Keratinocyte (primary cell): ENCODE results near the gene LHX3.

Experiments
- EZH2 ChIP-seq: IDR thresholded peaks from one replicate; pipeline ENCODE4 v1.6.1; 2012; ENCODE audit warnings: inconsistent platforms, mild to moderate bottlenecking, low read length, moderate library complexity
- TF ChIP-seq, protein P1 (sequence below), 3 experiments: IDR thresholded peaks in 1 of 3; conservative IDR thresholded peaks in 1 of 3; optimal IDR thresholded peaks in 1 of 3; 2 replicates in 2 of 3; 3 replicates in 1 of 3; pipeline versions ENCODE3 to v1.5.1; 2011; ENCODE audit warnings: low read length in 3 of 3, mild to moderate bottlenecking in 3 of 3, moderate library complexity in 2 of 3, control low read depth in 1 of 3, inconsistent platforms in 1 of 3; ENCODE audit not compliant: insufficient read depth in 2 of 3; ENCODE audit errors: extremely low read depth in 1 of 3

DNA sequence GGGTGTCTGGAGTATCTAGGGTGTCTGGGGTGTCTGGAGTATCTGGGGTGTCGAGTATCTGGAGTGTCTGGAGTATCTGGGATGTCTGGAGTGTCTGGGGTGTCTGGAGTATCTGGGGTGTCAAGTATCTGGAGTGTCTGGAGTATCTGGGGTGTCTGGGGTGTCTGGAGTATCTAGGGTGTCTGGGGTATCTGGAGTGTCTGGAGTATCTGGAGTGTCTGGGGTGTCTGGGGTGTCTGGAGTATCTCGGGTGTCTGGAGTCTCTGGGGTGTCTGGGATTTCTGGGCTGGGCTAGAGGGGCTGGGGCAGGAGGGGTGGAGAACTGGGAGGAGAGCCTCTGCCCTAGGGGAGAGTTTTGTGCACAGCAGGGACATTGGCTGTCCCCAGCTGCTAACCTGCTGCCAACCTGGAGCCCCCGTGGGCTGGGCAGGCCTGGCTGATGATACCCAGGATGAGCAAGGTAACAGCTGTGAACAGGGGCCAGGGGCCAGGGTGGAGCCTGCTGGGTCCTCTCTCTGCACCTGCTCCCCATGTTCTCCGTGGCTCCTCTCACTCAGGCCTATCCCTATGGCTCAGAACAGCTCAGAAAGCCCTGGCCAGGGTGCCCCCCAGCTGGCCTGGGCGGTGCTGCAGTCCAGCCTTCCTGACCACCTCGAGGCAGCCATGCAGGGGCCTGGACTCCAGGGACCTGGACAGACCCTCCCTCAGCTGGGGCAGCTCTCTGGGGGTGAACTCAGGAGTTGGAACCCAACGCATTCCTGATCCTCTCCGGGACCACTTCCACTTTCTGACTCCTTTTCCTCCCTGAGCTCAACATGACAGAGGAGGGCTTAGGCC, 29.9 kb downstream of the LHX3 start:
- TF ChIP-seq, protein P1, sequence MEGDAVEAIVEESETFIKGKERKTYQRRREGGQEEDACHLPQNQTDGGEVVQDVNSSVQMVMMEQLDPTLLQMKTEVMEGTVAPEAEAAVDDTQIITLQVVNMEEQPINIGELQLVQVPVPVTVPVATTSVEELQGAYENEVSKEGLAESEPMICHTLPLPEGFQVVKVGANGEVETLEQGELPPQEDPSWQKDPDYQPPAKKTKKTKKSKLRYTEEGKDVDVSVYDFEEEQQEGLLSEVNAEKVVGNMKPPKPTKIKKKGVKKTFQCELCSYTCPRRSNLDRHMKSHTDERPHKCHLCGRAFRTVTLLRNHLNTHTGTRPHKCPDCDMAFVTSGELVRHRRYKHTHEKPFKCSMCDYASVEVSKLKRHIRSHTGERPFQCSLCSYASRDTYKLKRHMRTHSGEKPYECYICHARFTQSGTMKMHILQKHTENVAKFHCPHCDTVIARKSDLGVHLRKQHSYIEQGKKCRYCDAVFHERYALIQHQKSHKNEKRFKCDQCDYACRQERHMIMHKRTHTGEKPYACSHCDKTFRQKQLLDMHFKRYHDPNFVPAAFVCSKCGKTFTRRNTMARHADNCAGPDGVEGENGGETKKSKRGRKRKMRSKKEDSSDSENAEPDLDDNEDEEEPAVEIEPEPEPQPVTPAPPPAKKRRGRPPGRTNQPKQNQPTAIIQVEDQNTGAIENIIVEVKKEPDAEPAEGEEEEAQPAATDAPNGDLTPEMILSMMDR (optimal IDR thresholded peaks at IDR 0.05 in 1 of 3, IDR thresholded peaks at IDR 0.05 in 1 of 3, conservative IDR thresholded peaks at IDR 0.05 in 1 of 3; ENCODE audit: extremely low read depth in 1 of 3, insufficient read depth in 2 of 3, low read length in 3 of 3), result no peak
- no peak for TF ChIP-seq EZH2
